ENCODE measurements around the gene CDKN2A.

Gene CDKN2A

DNA sequence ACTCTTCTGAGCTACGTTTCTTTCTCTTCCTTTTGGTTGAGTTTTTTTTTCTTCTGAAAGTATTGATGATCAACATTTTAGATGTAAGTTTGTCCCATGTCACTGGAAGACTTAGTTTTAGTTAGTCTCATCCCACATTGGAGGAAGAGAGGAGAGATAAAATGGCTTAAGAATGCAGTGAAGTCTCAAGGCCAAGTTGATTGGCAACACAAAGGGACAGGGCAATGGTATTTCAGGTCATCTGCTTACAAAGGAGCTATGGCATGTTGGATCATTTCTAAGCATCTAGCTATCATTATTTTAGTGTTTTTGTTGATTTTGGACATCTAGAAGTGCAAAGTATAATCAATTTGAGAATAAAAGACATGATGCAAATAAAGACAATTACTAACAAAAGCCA is 58.6 kb downstream of the CDKN2A start:
- no peak for DNase-seq

DNA sequence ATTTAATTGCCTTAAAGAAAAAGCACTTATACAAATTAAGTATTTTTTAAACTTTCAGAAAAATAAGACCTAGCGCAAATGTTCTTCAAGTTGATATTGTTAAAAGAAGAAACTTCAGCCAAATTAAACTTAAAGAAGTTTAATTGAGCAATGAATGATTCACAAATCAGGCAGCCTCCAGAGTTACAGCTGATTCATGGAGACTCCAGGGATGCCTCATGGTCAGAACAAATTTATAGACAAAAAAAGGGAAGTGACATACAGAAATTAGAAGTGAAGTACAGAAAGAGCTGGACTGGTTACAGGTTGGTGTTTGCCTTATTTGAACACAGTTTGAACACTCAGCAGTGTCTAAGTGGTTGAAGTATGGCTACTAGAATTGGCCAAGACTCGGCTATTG is 60.3 kb downstream of the CDKN2A start:
- no peak for DNase-seq

DNA sequence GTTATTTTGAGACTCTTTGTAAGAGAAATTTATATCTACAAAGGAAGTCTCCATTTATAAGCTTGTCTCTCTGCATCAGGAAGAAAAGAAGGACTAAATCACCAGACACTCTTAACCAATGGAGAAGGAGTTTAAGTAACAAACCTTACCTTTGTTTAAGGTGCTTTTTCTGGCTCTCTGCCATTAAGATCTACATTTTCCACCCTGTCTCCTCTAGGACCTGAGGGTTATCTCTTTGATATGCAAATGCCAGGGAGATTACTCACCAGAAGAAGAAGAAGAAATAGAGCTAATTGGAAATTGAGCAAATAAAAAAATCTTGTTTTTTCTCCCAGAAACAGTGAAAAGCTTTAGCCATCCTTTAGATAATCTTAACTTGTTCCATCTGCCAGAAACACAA is 60.9 kb downstream of the CDKN2A start:
- no peak for DNase-seq

- DNase-seq = no peak
These were observed 62.8 kb downstream of the CDKN2A start for GRCh38 chr9:21931428-21931827.

DNA sequence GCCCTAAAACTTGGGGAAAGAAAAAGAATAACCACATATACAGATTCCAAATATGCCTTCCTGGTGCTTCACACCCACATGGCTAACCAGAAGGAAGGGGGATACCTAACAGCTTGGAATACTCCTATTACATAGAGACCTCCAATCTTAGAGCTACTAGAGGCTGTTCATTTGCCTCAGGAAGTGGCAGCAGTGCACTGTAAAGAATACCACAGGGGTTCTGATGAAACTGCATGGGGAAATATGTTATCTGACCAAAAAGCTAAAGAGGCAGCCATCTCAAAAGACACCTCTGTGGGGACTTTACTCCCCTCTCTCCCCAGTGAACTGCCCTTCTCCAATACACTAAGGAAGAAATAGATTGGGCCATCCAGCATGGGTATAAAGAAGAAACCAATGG is 66.4 kb downstream of the CDKN2A start:
- no peak for DNase-seq

DNA sequence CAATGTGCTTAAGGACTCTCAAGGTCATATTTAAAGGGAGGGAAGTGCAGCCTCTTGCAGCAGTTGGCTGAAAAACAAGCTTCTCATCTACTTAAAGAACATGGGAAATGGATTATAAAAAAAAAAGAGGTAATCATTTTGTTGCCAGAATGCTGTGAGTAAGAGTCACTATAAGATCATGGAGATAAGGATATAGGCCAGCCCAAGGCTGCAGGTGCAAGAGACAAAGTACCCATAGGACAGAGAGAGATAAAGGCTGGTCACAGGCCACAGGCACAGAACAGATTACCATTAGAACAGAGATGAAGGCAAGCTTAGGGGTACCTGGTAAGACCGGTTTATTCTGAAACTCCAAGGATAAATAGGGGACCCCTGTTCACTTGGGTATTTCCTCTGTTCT is 70.5 kb downstream of the CDKN2A start:
- no peak for DNase-seq

- no peak for DNase-seq
These were observed 74.5 kb downstream of the CDKN2A start for GRCh38 chr9:21919377-21920362.
